ENCODE measurements around the gene ETS1.
A peak's percentile ranks its signal among the peaks of the same experiment; 100 is the strongest.

DNA sequence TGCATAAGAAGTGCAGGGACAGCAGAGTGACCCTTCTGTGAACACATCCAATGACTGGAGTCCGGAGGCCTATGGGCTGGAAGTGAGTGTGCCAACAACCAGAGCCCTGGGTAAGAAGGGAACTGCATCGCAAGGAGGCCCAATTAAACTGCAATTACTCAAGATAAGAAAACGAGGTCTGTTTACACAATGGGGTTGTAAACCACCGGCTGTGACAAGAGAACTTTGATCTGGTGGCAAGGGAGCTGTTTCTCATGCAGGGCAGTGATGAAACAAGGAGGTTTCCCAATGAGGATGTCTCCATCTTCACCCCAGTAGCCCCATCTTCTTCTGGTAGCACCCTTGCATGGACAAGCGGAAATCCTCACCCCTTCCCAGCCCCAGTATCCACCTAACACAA lies 21.5 kb downstream of the ETS1 start:
- TF ChIP-seq CTCF (IDR thresholded peaks at IDR 0.05) (peak in 1 of 5 experiments; percentile 21), POLR2A (IDR thresholded peaks at IDR 0.05) (no peak), EP300 (IDR thresholded peaks at IDR 0.05; ENCODE audit: low read depth) (no peak)

Data from transverse colon (tissue), 3 donors.